Articular chondrocyte of knee joint (primary cell): Measurements from ENCODE around the gene DPH3. TPM values are rescaled to one million over a fixed set of nuclear protein-coding genes. Genes with fewer than 3 reads are reported as not detected.

Source experiments
- total RNA-seq: library from RNA; depleted of rRNA; stranded (reverse); fragments of >200 nt; gene quantifications from 2 replicates; pipeline ENCODE4 v1.2.3, GENCODE V29; 2012

DPH3 gene
- 27.4 and 29.0 TPM in 2 replicates for total RNA-seq

GRCh38 chr3:16264708-16265454 lies at the start of gene DPH3, which contains the start of gene OXNAD1:
Gene DPH3, minus strand, starts transcription at chr3:16264943. Its CDS starts 67 bp downstream, at chr3:16264876.
Gene OXNAD1, plus strand, starts transcription at chr3:16265212. Its CDS starts 5,741 bp downstream, at chr3:16270953.

Other genes starting within 250 kb of the DPH3 start
- 26.9 and 54.3 TPM in 2 replicates for gene GALNT15, start 90.3 kb downstream of the DPH3 start, total RNA-seq
- gene OXNAD1, start 269 bp upstream of the DPH3 start, total RNA-seq = 10.1 and 13.2 TPM in 2 replicates
- 48.1 and 108 TPM in 2 replicates for gene RFTN1, start 248.8 kb upstream of the DPH3 start, total RNA-seq